Endothelial cell of umbilical vein (primary cell): Measurements from ENCODE around the gene ABCF2. TPM values are rescaled to one million over a fixed set of nuclear protein-coding genes. Genes with fewer than 3 reads are reported as not detected.

Experiments
- BruUV-seq: library from RNA; stranded (reverse); fragments of 400-500 nt; replicated peaks from 2 replicates; lab custom pipeline; 2021; lab: Mats Ljungman, UMichigan
- CTCF ChIA-PET: fragments of 300-600, 350-600 bp; sonication (Branson Sonifier 250); formaldehyde crosslinking; loops from one replicate; lab custom pipeline; 2021; ENCODE audit warnings: antibody characterized with exemption, inconsistent platforms; lab: Charles Lee
- POLR2A ChIA-PET: fragments of 300-600, 350-600 bp; sonication (Branson Sonifier 250); formaldehyde crosslinking; loops from one replicate; lab custom pipeline; 2021; ENCODE audit warnings: antibody characterized with exemption, inconsistent platforms; lab: Charles Lee
- DNase-seq: peaks from one replicate; pipeline ENCODE4 v3.0.0-alpha.2; 2011; ENCODE audit warnings: low read depth, low spot score
- FAIRE-seq: peaks from 2 replicates; lab custom pipeline; 2011; peaks lifted over from hg19 to GRCh38; lab: Jason Lieb, UNC
- H2AFZ ChIP-seq: 2 replicates; pipeline ENCODE4 v1.6.0; 2012; ENCODE audit warnings: low read depth, low read length, control low read depth, inconsistent platforms
- H3K27ac ChIP-seq: 2 replicates; pipeline ENCODE4 v1.5.1; 2011; ENCODE audit warnings: low read depth, mild to moderate bottlenecking, control low read depth, low read length, moderate library complexity; ENCODE audit not compliant: insufficient read depth
- H3K27me3 ChIP-seq, 2 experiments: 2 replicates each; pipeline versions ENCODE4 v1.6.0 to v1.6.1; 2011; ENCODE audit warnings: low read length in 2 of 2, mixed read lengths in 1 of 2; ENCODE audit not compliant: control insufficient read depth in 2 of 2, insufficient read depth in 2 of 2
- H3K36me3 ChIP-seq, 2 experiments: 2 replicates in 1 of 2; 3 replicates in 1 of 2; pipeline ENCODE4 v1.5.1; 2011; ENCODE audit warnings: low read length in 2 of 2, mild to moderate bottlenecking in 1 of 2, moderate library complexity in 1 of 2; ENCODE audit not compliant: control insufficient read depth in 2 of 2, insufficient read depth in 2 of 2; ENCODE audit errors: extremely low read depth in 1 of 2
- H3K4me1 ChIP-seq: 3 replicates; pipeline ENCODE4 v1.5.1; 2011; ENCODE audit warnings: mild to moderate bottlenecking, low read length; ENCODE audit not compliant: control insufficient read depth, insufficient read depth; ENCODE audit errors: extremely low read depth
- H3K4me2 ChIP-seq: 2 replicates; pipeline ENCODE4 v1.6.1; 2011; ENCODE audit warnings: low read length, control low read depth, mixed read lengths; ENCODE audit not compliant: insufficient read depth
- H3K4me3 ChIP-seq, 3 experiments: fragments of 200-600 bp in 1 of 3; sonication (generic), shearing (Covaris generic) in 1 of 3; replicated peaks in 1 of 3; 2 replicates each; pipeline ENCODE4 v1.5.1; 2011 to 2016; ENCODE audit warnings: control low read depth in 3 of 3, low read length in 3 of 3, mild to moderate bottlenecking in 2 of 3, inconsistent platforms in 1 of 3, low read depth in 1 of 3, moderate library complexity in 1 of 3; ENCODE audit not compliant: insufficient read depth in 1 of 3
- H3K79me2 ChIP-seq: 2 replicates; pipeline ENCODE4 v1.6.0; 2012; ENCODE audit warnings: low read length, inconsistent platforms; ENCODE audit not compliant: control insufficient read depth, insufficient read depth
- H3K9ac ChIP-seq: replicated peaks from 2 replicates; pipeline ENCODE3; 2011; ENCODE audit warnings: low read length, control low read depth; ENCODE audit not compliant: insufficient read depth; ENCODE audit errors: extremely low read depth
- H3K9me1 ChIP-seq: replicated peaks from 3 replicates; pipeline ENCODE4 v1.6.0; 2011; ENCODE audit warnings: mild to moderate bottlenecking, low read length; ENCODE audit not compliant: control insufficient read depth, insufficient read depth; ENCODE audit errors: extremely low read depth
- H3K9me3 ChIP-seq: replicated peaks from 2 replicates; pipeline ENCODE4 v1.5.1; 2012; ENCODE audit warnings: low read length, inconsistent platforms; ENCODE audit not compliant: control insufficient read depth, insufficient read depth
- H4K20me1 ChIP-seq: replicated peaks from 2 replicates; pipeline ENCODE3; 2011; ENCODE audit warnings: mild to moderate bottlenecking, low read length; ENCODE audit not compliant: control insufficient read depth, insufficient read depth; ENCODE audit errors: extremely low read depth
- EZH2 ChIP-seq: IDR thresholded peaks from 2 replicates; pipeline ENCODE4 v1.6.1; 2012; ENCODE audit warnings: borderline replicate concordance, low read depth, mild to moderate bottlenecking, moderate library complexity, low read length, inconsistent platforms; ENCODE audit not compliant: severe bottlenecking
- FOS ChIP-seq: IDR thresholded peaks from 2 replicates; pipeline ENCODE4 v1.6.1; 2011; ENCODE audit warnings: mild to moderate bottlenecking, low read length, moderate library complexity, borderline replicate concordance; ENCODE audit not compliant: insufficient read depth
- GATA2 ChIP-seq: IDR thresholded peaks from 2 replicates; pipeline ENCODE4 v1.7.0; 2011; ENCODE audit warnings: low read depth, mild to moderate bottlenecking, moderate library complexity, mixed read lengths, low read length; ENCODE audit not compliant: insufficient read length, insufficient read depth
- JUN ChIP-seq: IDR thresholded peaks from 2 replicates; pipeline ENCODE4 v1.6.1; 2011; ENCODE audit warnings: borderline replicate concordance, low read depth; ENCODE audit not compliant: insufficient read length, insufficient read depth
- MYC ChIP-seq: IDR thresholded peaks from one replicate; pipeline ENCODE4 v1.6.1; 2011; ENCODE audit warnings: mild to moderate bottlenecking, low read depth, low read length
- POLR2A ChIP-seq: IDR thresholded peaks from 2 replicates; pipeline ENCODE4 v1.6.1; 2012; ENCODE audit warnings: low read depth, mild to moderate bottlenecking, control low read depth, low read length
- POLR2AphosphoS5 ChIP-seq: IDR thresholded peaks from 2 replicates; pipeline ENCODE4 v1.6.1; 2012; ENCODE audit warnings: low read depth, mild to moderate bottlenecking, control low read depth, low read length, moderate library complexity; ENCODE audit not compliant: insufficient read depth
- dilution Hi-C: fragments of 300-500 bp; cut with MboI; formaldehyde crosslinking; loops from one replicate; pipeline ENCODE4 v1.15.0; 2019; ENCODE audit warnings: low sequenced_read_pairs; ENCODE audit not compliant: extremely low pct_ligation_motif_present
- intact Hi-C: fragments of 100-400 bp; cut with micrococcal nuclease; formaldehyde crosslinking; loops from one replicate; pipeline ENCODE4 v1.10.0; 2022
- polyA plus RNA-seq, 4 experiments: library from polyadenylated mRNA; depleted of rRNA in 3 of 4; stranded (reverse) in 3 of 4; unstranded in 1 of 4; fragments of >200 nt; gene quantifications; 2 replicates each; pipeline versions ENCODE4 v1.2.1 to v1.2.3, GENCODE V29; 2011 to 2012; ENCODE audit warnings: missing spikeins in 1 of 4
- total RNA-seq: library from RNA; stranded (reverse); gene quantifications from 2 replicates; pipeline ENCODE4 v1.2.3, GENCODE V29; 2021
- TF ChIP-seq, protein P1 (sequence below), 2 donors: IDR thresholded peaks; 1 replicate in 1 of 2; 2 replicates in 1 of 2; pipeline ENCODE4 v1.5.1; 2011; ENCODE audit warnings: low read length in 2 of 2, mild to moderate bottlenecking in 2 of 2, moderate library complexity in 2 of 2, control low read depth in 1 of 2, inconsistent platforms in 1 of 2, low read depth in 1 of 2; ENCODE audit not compliant: insufficient read depth in 1 of 2; ENCODE audit errors: extremely low read depth in 1 of 2
- TF ChIP-seq, protein P2 (sequence below): IDR thresholded peaks from 2 replicates; pipeline ENCODE4 v1.6.1; 2011; ENCODE audit not compliant: insufficient read depth, insufficient read length

ABCF2 gene
- total and polyA plus RNA-seq, 2 donors (not counting 3 experiments of a cell fraction or from before 2014, with no cell fraction given): 45.3 to 61.6 TPM

DNA sequence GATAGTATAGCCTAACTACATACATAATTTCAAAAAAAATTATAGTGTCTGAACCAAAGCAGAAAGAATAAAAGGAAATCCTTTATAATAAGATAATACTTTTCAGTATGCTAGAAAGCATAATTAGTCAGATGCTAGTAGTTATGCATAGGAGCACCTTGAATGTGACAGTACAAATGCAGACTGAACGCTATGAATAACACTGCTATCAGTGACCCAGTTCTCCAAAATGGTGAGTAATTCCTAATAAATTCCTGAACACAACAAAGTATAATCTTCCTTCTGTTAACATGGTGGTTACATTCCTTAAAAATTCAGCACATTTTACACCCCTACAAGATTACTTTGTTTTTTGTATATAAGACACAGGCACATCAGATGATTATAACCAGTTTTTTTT lies 4.1 kb upstream of the ABCF2 start:
- Histone ChIP-seq H3K27ac (no peak overlapping the region), H3K27me3 (no peaks in the 10 kb centered on the region), H3K4me3 (no peak overlapping the region), H3K4me2 (no peak overlapping the region), H3K9ac (no peak overlapping the region), H2AFZ (no peak overlapping the region), H4K20me1 (no peaks in the 10 kb centered on the region), H3K79me2 (peaks cover 42% of the 10 kb centered on the region), H3K9me3 (no peaks in the 10 kb centered on the region), H3K4me1 (peaks cover 23% of the 10 kb centered on the region), H3K36me3 (peaks cover 3 to 11% of the 10 kb centered on the region in 2 experiments), H3K9me1 (no peaks in the 10 kb centered on the region)
- no peak for TF ChIP-seq POLR2AphosphoS5
- TF ChIP-seq, protein P1, sequence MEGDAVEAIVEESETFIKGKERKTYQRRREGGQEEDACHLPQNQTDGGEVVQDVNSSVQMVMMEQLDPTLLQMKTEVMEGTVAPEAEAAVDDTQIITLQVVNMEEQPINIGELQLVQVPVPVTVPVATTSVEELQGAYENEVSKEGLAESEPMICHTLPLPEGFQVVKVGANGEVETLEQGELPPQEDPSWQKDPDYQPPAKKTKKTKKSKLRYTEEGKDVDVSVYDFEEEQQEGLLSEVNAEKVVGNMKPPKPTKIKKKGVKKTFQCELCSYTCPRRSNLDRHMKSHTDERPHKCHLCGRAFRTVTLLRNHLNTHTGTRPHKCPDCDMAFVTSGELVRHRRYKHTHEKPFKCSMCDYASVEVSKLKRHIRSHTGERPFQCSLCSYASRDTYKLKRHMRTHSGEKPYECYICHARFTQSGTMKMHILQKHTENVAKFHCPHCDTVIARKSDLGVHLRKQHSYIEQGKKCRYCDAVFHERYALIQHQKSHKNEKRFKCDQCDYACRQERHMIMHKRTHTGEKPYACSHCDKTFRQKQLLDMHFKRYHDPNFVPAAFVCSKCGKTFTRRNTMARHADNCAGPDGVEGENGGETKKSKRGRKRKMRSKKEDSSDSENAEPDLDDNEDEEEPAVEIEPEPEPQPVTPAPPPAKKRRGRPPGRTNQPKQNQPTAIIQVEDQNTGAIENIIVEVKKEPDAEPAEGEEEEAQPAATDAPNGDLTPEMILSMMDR (IDR thresholded peaks at IDR 0.05; ENCODE audit: extremely low read depth in 1 of 2, insufficient read depth in 1 of 2, low read depth in 1 of 2, low read length in 2 of 2): no peak
- intact Hi-C loops: no loop called here
- DNase-seq: no peak
- ChIA-PET POLR2A (no interaction called here), CTCF (interaction anchor here (1.7 to 6.3 kb wide), 2 partner anchors 13 to 107 kb away, joined by 4 to 52 read pairs; no protein-coding TSS in a partner anchor)
- BruUV-seq: no TSS peak
- no peak for FAIRE-seq
- dilution Hi-C loops: no loop called here

DNA sequence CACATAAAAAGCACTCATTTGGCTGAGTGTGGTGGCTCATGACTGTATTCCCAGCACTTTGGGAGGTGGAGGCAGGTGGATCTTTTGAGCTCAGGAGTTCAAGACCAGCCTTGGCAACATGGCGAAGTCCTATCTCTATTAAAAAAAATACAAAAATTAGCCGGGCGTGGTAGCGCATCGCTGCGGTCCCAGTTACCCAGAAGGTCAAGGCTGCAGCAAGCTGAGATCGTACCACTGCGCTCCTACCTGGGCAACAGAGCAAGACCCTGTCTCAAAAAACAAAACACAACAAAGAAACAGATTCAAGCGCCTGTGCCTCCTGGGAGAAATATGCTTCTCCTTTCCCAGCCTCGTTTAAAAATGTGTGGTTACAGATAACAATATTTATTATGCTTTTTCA lies 2.2 kb upstream of the ABCF2 start:
- intact Hi-C loops: no loop called here
- FAIRE-seq: no peak
- peaks cover 5 to 7% of the 10 kb centered on the region in 2 experiments for H3K36me3 ChIP-seq

More for the DNA sequence above, 2.2 kb upstream of the ABCF2 start:
- Histone ChIP-seq H3K27me3 (no peaks in the 10 kb centered on the region), H2AFZ (no peak overlapping the region), H3K9ac (no peak overlapping the region), H3K9me1 (no peaks in the 10 kb centered on the region), H4K20me1 (no peaks in the 10 kb centered on the region), H3K27ac (no peak overlapping the region), H3K79me2 (peaks cover 34% of the 10 kb centered on the region), H3K4me1 (peaks cover 30% of the 10 kb centered on the region), H3K9me3 (no peaks in the 10 kb centered on the region), H3K4me2 (no peak overlapping the region), H3K4me3 (no peak overlapping the region)
- TF ChIP-seq POLR2AphosphoS5 (no peak), JUN (no peak), MYC (no peak), FOS (no peak), GATA2 (no peak), EZH2 (no peak), POLR2A (no peak)
- TF ChIP-seq, protein P2, sequence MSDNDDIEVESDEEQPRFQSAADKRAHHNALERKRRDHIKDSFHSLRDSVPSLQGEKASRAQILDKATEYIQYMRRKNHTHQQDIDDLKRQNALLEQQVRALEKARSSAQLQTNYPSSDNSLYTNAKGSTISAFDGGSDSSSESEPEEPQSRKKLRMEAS: no peak
- TF ChIP-seq, protein P1 (IDR thresholded peaks at IDR 0.05; ENCODE audit: extremely low read depth in 1 of 2, insufficient read depth in 1 of 2, low read depth in 1 of 2, low read length in 2 of 2): no peak
- ChIA-PET CTCF (interaction anchor here (6.3 kb wide), 1 partner anchor 14 kb away, joined by 52 read pairs; no protein-coding TSS in a partner anchor), POLR2A (no interaction called here)
- BruUV-seq: no TSS peak
- dilution Hi-C loops: no loop called here
- DNase-seq: no peak
